ENCODE results near the gene IGSF21.

- TF ChIP-seq CTCF (IDR thresholded peaks at IDR 0.05) (no peak), POLR2A (IDR thresholded peaks at IDR 0.05) (no peak)
These were observed 49.2 kb upstream of the IGSF21 start for GRCh38 chr1:18058206-18058921.

All from vagina (tissue), 2 donors.